GM21786 (cell line): ENCODE measurements around the gene HORMAD2.

ENCODE experiments used
- ATAC-seq: cut with Tn5 transposase; IDR thresholded peaks from one replicate; pipeline ENCODE4 v1.9.1; 2021; ENCODE audit not compliant: unreplicated experiment

Gene HORMAD2

GRCh38 chr22:30104501-30105156 is 24.4 kb downstream of the HORMAD2 start:
- no peak for ATAC-seq

GRCh38 chr22:30105483-30105882 is 25.2 kb downstream of the HORMAD2 start:
- no peak for ATAC-seq

- no peak for ATAC-seq
Observed at GRCh38 chr22:30113494-30113893, 33.2 kb downstream of the HORMAD2 start.

- ATAC-seq = no peak
Observed at GRCh38 chr22:30114361-30114760, 34.1 kb downstream of the HORMAD2 start.

- no peak for ATAC-seq
Observed at GRCh38 chr22:30115705-30116104, 35.4 kb downstream of the HORMAD2 start.

GRCh38 chr22:30116362-30117117 is 36.3 kb downstream of the HORMAD2 start:
- ATAC-seq = no peak

- no peak for ATAC-seq
Observed at GRCh38 chr22:30117256-30117655, 37.0 kb downstream of the HORMAD2 start.

- no peak for ATAC-seq
Observed at GRCh38 chr22:30118291-30118690, 38.0 kb downstream of the HORMAD2 start.

GRCh38 chr22:30121960-30122359 is 41.7 kb downstream of the HORMAD2 start:
- no peak for ATAC-seq

GRCh38 chr22:30123463-30123862 is 43.2 kb downstream of the HORMAD2 start:
- ATAC-seq = no peak

GRCh38 chr22:30127749-30128166 is 47.5 kb downstream of the HORMAD2 start:
- ATAC-seq = no peak

- no peak for ATAC-seq
Observed at GRCh38 chr22:30128511-30128910, 48.2 kb downstream of the HORMAD2 start.

- no peak for ATAC-seq
Observed at GRCh38 chr22:30129636-30130035, 49.4 kb downstream of the HORMAD2 start.

GRCh38 chr22:30132290-30132996 is 52.2 kb downstream of the HORMAD2 start:
- no peak for ATAC-seq

GRCh38 chr22:30140414-30140813 is 60.1 kb downstream of the HORMAD2 start:
- no peak for ATAC-seq

GRCh38 chr22:30143265-30143664 is 63.0 kb downstream of the HORMAD2 start:
- ATAC-seq = no peak

GRCh38 chr22:30144391-30144790 is 64.1 kb downstream of the HORMAD2 start:
- no peak for ATAC-seq

- no peak for ATAC-seq
Observed at GRCh38 chr22:30150212-30150611, 69.9 kb downstream of the HORMAD2 start.

GRCh38 chr22:30158277-30158676 is 78.0 kb downstream of the HORMAD2 start:
- ATAC-seq = no peak

- no peak for ATAC-seq
Observed at GRCh38 chr22:30158744-30159500, 78.7 kb downstream of the HORMAD2 start.
